GM19438 (cell line): ENCODE data around the gene MYH15.

Source experiments
- ATAC-seq: cut with Tn5 transposase; IDR thresholded peaks from one replicate; pipeline ENCODE4 v1.9.1; 2021; ENCODE audit warnings: low read depth; ENCODE audit not compliant: unreplicated experiment

The MYH15 gene

DNA sequence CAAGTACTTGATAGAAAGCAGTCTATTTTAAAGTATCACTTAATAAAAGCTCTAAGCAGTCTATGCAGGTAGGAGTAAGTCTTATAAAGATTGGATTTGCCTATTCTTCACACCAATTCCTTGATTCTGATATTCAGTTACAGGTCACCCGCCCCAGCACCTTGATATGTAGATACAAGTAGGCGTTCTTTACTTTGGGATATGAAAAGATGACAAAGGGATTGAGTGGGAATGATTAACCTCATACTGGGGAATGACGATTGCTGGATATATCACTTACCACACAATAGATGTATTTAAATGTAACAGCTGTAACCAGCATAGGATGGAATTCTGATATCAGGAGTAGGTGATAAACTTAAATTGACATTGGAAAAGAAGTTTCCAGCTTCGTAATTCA is 166.9 kb downstream of the MYH15 start:
- ATAC-seq, result no peak

GRCh38 chr3:108342837-108343486 is 167.4 kb downstream of the MYH15 start:
- no peak for ATAC-seq

- no peak for ATAC-seq
These were observed 168.5 kb downstream of the MYH15 start for GRCh38 chr3:108341911-108342310.

- ATAC-seq, result peak; percentile 66
These were observed 171.4 kb downstream of the MYH15 start for GRCh38 chr3:108338901-108339545.

- no peak for ATAC-seq
These were observed 175.7 kb downstream of the MYH15 start for GRCh38 chr3:108334701-108335100.

- no peak for ATAC-seq
These were observed 176.4 kb downstream of the MYH15 start for GRCh38 chr3:108333961-108334360.

GRCh38 chr3:108331792-108332191 is 178.6 kb downstream of the MYH15 start:
- no peak for ATAC-seq
